WTC11 (cell line): ENCODE measurements around the gene POU3F2. TPM values are rescaled to one million over a fixed set of nuclear protein-coding genes. Genes with fewer than 3 reads are reported as not detected.

ENCODE experiments used
- ATAC-seq: fragments of 200-7000 bp; cut with Tn5 transposase; 2 replicates; pipeline ENCODE4 v1.10.0; 2021; ENCODE audit warnings: mild to moderate bottlenecking, moderate library complexity
- CTCF ChIA-PET: fragments of 300-600 bp; sonication (Branson Sonifier 250); formaldehyde crosslinking; loops from one replicate; lab custom pipeline; 2021; ENCODE audit warnings: antibody characterized with exemption; lab: Charles Lee
- POLR2A ChIA-PET: fragments of 350-600 bp; sonication (Branson Sonifier 250); formaldehyde crosslinking; loops from one replicate; lab custom pipeline; 2021; ENCODE audit warnings: antibody characterized with exemption; lab: Charles Lee
- DNase-seq: peaks from one replicate; pipeline ENCODE4 v3.0.0; 2021; ENCODE audit warnings: low spot score
- H3K27ac Mint-ChIP-seq: 2 replicates; pipeline ENCODE4 v1.8.0; 2021; ENCODE audit warnings: mixed read lengths
- H3K27me3 Mint-ChIP-seq: 2 replicates; pipeline ENCODE4 v1.8.0; 2021; ENCODE audit warnings: low read depth, mild to moderate bottlenecking, moderate library complexity, mixed read lengths
- H3K36me3 Mint-ChIP-seq: 2 replicates; pipeline ENCODE4 v1.8.0; 2021; ENCODE audit warnings: mixed read lengths
- H3K4me1 Mint-ChIP-seq: 2 replicates; pipeline ENCODE4 v1.8.0; 2022; ENCODE audit warnings: mixed read lengths
- H3K4me3 Mint-ChIP-seq: 2 replicates; pipeline ENCODE4 v1.8.0; 2021; ENCODE audit warnings: mild to moderate bottlenecking, moderate library complexity, mixed read lengths
- H3K9me3 Mint-ChIP-seq: 2 replicates; pipeline ENCODE4 v1.8.0; 2021; ENCODE audit warnings: mixed read lengths
- FOXK1 ChIP-seq: sonication (generic); formaldehyde crosslinking; IDR thresholded peaks from 2 replicates; pipeline ENCODE4 v1.8.0; 2022; ENCODE audit warnings: mild to moderate bottlenecking, moderate library complexity, missing genetic modification reagents
- GRHL2 ChIP-seq: fragments of 250-450 bp; sonication (Bioruptor Pico); IDR thresholded peaks from 2 replicates; pipeline ENCODE4 v1.8.0; 2022; ENCODE audit warnings: mild to moderate bottlenecking, moderate library complexity; ENCODE audit not compliant: insufficient replicate concordance, severe bottlenecking
- IRF2 ChIP-seq: sonication (generic); formaldehyde crosslinking; IDR thresholded peaks from 2 replicates; pipeline ENCODE4 v1.8.0; 2022; ENCODE audit warnings: low read depth, missing genetic modification reagents, borderline replicate concordance
- KAT7 ChIP-seq: sonication (generic); formaldehyde crosslinking; IDR thresholded peaks from 2 replicates; pipeline ENCODE4 v1.8.1; 2023; ENCODE audit warnings: missing genetic modification reagents, mild to moderate bottlenecking, borderline replicate concordance
- NR1H2 ChIP-seq: sonication (generic); formaldehyde crosslinking; IDR thresholded peaks from 2 replicates; pipeline ENCODE4 v1.9.0; 2021; ENCODE audit warnings: mild to moderate bottlenecking, moderate library complexity, missing genetic modification reagents
- NR3C1 ChIP-seq: sonication (generic); formaldehyde crosslinking; conservative IDR thresholded peaks from 2 replicates; pipeline ENCODE4 v1.8.1; 2023; ENCODE audit warnings: low read depth, mild to moderate bottlenecking, missing genetic modification reagents
- RELA ChIP-seq: sonication (generic); formaldehyde crosslinking; IDR thresholded peaks from 2 replicates; pipeline ENCODE4 v1.8.1; 2022; ENCODE audit warnings: missing genetic modification reagents, mild to moderate bottlenecking, borderline replicate concordance
- TEAD1 ChIP-seq: sonication (generic); formaldehyde crosslinking; IDR thresholded peaks from 2 replicates; pipeline ENCODE4 v1.8.0; 2022; ENCODE audit warnings: mild to moderate bottlenecking, missing genetic modification reagents
- ZBTB21 ChIP-seq: sonication (generic); formaldehyde crosslinking; IDR thresholded peaks from 2 replicates; pipeline ENCODE4 v1.8.1; 2023; ENCODE audit warnings: mild to moderate bottlenecking, missing genetic modification reagents, borderline replicate concordance
- ZNF416 ChIP-seq: fragments of 250-450 bp; sonication (Bioruptor Pico); IDR thresholded peaks from 2 replicates; pipeline ENCODE4 v1.9.0; 2021; ENCODE audit warnings: mild to moderate bottlenecking, inconsistent platforms
- total RNA-seq: library from RNA; stranded (reverse); gene quantifications from 3 replicates; pipeline ENCODE4 v1.2.3, GENCODE V29; 2021
- TF ChIP-seq, protein P1 (sequence below): sonication (generic); formaldehyde crosslinking; IDR thresholded peaks from 2 replicates; pipeline ENCODE4 v1.8.0; 2022; ENCODE audit warnings: mild to moderate bottlenecking, missing genetic modification reagents
- TF ChIP-seq, protein P2 (sequence below): sonication (generic); formaldehyde crosslinking; IDR thresholded peaks from 2 replicates; pipeline ENCODE4 v1.8.0; 2023; ENCODE audit warnings: mild to moderate bottlenecking, missing genetic modification reagents
- TF ChIP-seq, protein P3 (sequence below): sonication (generic); formaldehyde crosslinking; IDR thresholded peaks from 2 replicates; pipeline ENCODE4 v1.8.0; 2023; ENCODE audit warnings: missing genetic modification reagents, mild to moderate bottlenecking, borderline replicate concordance
- TF ChIP-seq, protein P4 (sequence below): sonication (generic); formaldehyde crosslinking; conservative IDR thresholded peaks from 2 replicates; pipeline ENCODE4 v1.8.1; 2023; ENCODE audit warnings: mild to moderate bottlenecking, low read depth, missing genetic modification reagents, moderate library complexity
- TF ChIP-seq, protein P5 (sequence below): sonication (generic); formaldehyde crosslinking; IDR thresholded peaks from 2 replicates; pipeline ENCODE4 v1.8.1; 2023; ENCODE audit warnings: mild to moderate bottlenecking, missing genetic modification reagents, borderline replicate concordance

The POU3F2 gene
- total RNA-seq, 1 experiment from 2014 or later: 0.07 TPM

DNA sequence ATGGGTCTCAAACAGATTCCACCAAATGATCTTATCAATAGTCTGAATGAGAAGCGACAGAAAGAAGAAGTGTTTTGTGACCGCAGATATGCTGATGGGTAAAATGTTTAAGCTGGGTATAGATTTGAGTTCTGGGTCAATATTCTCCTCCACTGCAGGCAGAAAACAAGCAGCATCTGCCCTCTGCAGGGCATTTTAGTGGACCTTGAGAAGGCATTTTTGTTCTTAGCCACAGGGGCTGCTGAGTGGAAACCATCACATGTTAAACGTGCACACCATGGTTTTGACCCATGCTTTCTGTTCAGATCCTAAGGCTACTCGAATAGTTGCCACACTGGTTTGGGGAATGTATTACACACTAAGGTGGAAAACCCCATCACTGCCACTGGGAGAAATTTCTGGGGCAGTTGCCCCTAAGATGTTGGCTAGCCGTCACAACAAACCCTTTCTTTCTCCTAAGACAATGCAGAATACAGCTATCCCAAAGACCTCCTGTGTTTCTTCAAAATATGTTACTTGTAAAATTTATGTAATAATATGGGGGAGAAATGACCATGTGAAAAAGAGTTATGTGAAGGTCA is 5.5 kb downstream of the POU3F2 start (continued):
- TF ChIP-seq, protein P1, sequence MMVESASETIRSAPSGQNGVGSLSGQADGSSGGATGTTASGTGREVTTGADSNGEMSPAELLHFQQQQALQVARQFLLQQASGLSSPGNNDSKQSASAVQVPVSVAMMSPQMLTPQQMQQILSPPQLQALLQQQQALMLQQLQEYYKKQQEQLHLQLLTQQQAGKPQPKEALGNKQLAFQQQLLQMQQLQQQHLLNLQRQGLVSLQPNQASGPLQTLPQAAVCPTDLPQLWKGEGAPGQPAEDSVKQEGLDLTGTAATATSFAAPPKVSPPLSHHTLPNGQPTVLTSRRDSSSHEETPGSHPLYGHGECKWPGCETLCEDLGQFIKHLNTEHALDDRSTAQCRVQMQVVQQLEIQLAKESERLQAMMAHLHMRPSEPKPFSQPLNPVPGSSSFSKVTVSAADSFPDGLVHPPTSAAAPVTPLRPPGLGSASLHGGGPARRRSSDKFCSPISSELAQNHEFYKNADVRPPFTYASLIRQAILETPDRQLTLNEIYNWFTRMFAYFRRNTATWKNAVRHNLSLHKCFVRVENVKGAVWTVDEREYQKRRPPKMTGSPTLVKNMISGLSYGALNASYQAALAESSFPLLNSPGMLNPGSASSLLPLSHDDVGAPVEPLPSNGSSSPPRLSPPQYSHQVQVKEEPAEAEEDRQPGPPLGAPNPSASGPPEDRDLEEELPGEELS (CRISPR knock-in tag): no peak

DNA sequence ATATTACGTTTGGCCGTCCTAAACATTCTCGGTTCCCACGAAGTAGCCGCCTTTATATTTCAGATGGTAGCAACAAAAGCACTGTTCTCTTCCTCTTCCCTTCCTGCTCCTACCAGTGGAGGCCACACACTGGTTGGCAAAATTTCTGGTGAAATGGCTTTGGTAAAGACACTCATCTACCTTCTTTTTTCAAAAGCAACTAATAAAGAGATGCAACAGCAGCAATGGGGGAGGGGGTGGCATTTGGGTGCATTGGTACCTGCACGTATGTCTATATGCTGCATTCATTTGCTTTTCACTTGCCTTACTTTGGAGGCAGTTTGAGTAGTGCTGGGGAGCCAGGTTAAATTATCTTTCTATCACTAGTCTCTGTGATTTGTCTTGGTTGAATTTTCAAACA is 6.0 kb downstream of the POU3F2 start:
- DNase-seq (no peak), ATAC-seq (no peak)
- ChIA-PET CTCF (interaction anchor here (0.9 kb wide), 1 partner anchor 279 kb away, joined by 4 read pairs; no protein-coding TSS in a partner anchor), POLR2A (no interaction called here)
- no peak overlapping the region for H3K4me3 Mint-ChIP-seq
- peaks cover 63% of the 10 kb centered on the region for H3K4me1 Mint-ChIP-seq
- no peak overlapping the region for H3K27ac Mint-ChIP-seq
- no peaks in the 10 kb centered on the region for H3K9me3 Mint-ChIP-seq
- TF ChIP-seq TEAD1 (CRISPR knock-in tag) (no peak), KAT7 (CRISPR knock-in tag) (no peak), GRHL2 (CRISPR knock-in tag) (no peak), NR1H2 (no peak), RELA (CRISPR knock-in tag) (no peak)
- TF ChIP-seq, protein P2, sequence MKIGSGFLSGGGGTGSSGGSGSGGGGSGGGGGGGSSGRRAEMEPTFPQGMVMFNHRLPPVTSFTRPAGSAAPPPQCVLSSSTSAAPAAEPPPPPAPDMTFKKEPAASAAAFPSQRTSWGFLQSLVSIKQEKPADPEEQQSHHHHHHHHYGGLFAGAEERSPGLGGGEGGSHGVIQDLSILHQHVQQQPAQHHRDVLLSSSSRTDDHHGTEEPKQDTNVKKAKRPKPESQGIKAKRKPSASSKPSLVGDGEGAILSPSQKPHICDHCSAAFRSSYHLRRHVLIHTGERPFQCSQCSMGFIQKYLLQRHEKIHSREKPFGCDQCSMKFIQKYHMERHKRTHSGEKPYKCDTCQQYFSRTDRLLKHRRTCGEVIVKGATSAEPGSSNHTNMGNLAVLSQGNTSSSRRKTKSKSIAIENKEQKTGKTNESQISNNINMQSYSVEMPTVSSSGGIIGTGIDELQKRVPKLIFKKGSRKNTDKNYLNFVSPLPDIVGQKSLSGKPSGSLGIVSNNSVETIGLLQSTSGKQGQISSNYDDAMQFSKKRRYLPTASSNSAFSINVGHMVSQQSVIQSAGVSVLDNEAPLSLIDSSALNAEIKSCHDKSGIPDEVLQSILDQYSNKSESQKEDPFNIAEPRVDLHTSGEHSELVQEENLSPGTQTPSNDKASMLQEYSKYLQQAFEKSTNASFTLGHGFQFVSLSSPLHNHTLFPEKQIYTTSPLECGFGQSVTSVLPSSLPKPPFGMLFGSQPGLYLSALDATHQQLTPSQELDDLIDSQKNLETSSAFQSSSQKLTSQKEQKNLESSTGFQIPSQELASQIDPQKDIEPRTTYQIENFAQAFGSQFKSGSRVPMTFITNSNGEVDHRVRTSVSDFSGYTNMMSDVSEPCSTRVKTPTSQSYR (CRISPR knock-in tag): no peak
- TF ChIP-seq, protein P3, sequence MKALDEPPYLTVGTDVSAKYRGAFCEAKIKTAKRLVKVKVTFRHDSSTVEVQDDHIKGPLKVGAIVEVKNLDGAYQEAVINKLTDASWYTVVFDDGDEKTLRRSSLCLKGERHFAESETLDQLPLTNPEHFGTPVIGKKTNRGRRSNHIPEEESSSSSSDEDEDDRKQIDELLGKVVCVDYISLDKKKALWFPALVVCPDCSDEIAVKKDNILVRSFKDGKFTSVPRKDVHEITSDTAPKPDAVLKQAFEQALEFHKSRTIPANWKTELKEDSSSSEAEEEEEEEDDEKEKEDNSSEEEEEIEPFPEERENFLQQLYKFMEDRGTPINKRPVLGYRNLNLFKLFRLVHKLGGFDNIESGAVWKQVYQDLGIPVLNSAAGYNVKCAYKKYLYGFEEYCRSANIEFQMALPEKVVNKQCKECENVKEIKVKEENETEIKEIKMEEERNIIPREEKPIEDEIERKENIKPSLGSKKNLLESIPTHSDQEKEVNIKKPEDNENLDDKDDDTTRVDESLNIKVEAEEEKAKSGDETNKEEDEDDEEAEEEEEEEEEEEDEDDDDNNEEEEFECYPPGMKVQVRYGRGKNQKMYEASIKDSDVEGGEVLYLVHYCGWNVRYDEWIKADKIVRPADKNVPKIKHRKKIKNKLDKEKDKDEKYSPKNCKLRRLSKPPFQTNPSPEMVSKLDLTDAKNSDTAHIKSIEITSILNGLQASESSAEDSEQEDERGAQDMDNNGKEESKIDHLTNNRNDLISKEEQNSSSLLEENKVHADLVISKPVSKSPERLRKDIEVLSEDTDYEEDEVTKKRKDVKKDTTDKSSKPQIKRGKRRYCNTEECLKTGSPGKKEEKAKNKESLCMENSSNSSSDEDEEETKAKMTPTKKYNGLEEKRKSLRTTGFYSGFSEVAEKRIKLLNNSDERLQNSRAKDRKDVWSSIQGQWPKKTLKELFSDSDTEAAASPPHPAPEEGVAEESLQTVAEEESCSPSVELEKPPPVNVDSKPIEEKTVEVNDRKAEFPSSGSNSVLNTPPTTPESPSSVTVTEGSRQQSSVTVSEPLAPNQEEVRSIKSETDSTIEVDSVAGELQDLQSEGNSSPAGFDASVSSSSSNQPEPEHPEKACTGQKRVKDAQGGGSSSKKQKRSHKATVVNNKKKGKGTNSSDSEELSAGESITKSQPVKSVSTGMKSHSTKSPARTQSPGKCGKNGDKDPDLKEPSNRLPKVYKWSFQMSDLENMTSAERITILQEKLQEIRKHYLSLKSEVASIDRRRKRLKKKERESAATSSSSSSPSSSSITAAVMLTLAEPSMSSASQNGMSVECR (CRISPR knock-in tag): no peak
- peaks cover 100% of the 10 kb centered on the region for H3K27me3 Mint-ChIP-seq
- H3K36me3 Mint-ChIP-seq: no peaks in the 10 kb centered on the region

DNA sequence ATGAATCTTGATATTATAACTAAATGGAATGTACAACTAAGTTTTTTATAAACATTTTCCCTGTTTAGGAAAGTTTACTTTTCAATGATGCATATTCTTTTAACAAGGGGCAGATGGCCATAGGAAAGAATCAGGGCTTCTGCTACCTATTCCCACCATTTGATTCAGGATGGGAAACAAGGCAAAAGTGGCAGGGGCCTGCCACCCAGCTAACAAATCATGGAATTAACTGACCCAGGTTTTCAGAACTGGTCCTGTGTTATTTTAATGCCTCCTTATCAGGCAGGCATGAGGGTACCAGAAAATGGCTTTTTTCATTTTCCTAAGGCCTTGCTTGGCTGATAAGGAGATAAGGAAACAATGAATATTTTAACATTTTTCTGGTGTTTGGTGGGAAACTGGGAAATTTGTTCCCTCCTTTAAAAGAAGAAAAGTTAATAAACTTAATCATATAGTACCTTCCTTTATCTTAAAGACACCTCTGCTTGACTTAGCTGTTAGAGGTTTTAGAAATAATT is 6.7 kb downstream of the POU3F2 start:
- DNase-seq: no peak
- POLR2A ChIA-PET: interaction anchor here (0.6 kb wide), 1 partner anchor 19 kb away, joined by 3 read pairs; no protein-coding TSS in a partner anchor
- Mint-ChIP-seq H3K36me3 (no peaks in the 10 kb centered on the region), H3K9me3 (no peaks in the 10 kb centered on the region), H3K4me3 (no peak overlapping the region)
- CTCF ChIA-PET: interaction anchor here (0.8 kb wide), 1 partner anchor 278 kb away, joined by 3 read pairs; no protein-coding TSS in a partner anchor
- TF ChIP-seq, protein P4, sequence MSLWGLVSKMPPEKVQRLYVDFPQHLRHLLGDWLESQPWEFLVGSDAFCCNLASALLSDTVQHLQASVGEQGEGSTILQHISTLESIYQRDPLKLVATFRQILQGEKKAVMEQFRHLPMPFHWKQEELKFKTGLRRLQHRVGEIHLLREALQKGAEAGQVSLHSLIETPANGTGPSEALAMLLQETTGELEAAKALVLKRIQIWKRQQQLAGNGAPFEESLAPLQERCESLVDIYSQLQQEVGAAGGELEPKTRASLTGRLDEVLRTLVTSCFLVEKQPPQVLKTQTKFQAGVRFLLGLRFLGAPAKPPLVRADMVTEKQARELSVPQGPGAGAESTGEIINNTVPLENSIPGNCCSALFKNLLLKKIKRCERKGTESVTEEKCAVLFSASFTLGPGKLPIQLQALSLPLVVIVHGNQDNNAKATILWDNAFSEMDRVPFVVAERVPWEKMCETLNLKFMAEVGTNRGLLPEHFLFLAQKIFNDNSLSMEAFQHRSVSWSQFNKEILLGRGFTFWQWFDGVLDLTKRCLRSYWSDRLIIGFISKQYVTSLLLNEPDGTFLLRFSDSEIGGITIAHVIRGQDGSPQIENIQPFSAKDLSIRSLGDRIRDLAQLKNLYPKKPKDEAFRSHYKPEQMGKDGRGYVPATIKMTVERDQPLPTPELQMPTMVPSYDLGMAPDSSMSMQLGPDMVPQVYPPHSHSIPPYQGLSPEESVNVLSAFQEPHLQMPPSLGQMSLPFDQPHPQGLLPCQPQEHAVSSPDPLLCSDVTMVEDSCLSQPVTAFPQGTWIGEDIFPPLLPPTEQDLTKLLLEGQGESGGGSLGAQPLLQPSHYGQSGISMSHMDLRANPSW (CRISPR knock-in tag): no peak
- TF ChIP-seq FOXK1 (CRISPR knock-in tag) (no peak), IRF2 (no peak), ZNF416 (no peak), ZBTB21 (CRISPR knock-in tag) (no peak), NR3C1 (CRISPR knock-in tag) (no peak)
- TF ChIP-seq, protein P5, sequence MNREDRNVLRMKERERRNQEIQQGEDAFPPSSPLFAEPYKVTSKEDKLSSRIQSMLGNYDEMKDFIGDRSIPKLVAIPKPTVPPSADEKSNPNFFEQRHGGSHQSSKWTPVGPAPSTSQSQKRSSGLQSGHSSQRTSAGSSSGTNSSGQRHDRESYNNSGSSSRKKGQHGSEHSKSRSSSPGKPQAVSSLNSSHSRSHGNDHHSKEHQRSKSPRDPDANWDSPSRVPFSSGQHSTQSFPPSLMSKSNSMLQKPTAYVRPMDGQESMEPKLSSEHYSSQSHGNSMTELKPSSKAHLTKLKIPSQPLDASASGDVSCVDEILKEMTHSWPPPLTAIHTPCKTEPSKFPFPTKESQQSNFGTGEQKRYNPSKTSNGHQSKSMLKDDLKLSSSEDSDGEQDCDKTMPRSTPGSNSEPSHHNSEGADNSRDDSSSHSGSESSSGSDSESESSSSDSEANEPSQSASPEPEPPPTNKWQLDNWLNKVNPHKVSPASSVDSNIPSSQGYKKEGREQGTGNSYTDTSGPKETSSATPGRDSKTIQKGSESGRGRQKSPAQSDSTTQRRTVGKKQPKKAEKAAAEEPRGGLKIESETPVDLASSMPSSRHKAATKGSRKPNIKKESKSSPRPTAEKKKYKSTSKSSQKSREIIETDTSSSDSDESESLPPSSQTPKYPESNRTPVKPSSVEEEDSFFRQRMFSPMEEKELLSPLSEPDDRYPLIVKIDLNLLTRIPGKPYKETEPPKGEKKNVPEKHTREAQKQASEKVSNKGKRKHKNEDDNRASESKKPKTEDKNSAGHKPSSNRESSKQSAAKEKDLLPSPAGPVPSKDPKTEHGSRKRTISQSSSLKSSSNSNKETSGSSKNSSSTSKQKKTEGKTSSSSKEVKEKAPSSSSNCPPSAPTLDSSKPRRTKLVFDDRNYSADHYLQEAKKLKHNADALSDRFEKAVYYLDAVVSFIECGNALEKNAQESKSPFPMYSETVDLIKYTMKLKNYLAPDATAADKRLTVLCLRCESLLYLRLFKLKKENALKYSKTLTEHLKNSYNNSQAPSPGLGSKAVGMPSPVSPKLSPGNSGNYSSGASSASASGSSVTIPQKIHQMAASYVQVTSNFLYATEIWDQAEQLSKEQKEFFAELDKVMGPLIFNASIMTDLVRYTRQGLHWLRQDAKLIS: no peak
- TF ChIP-seq, all 79 proteins: peak for 0
- ATAC-seq: no peak
- peaks cover 62% of the 10 kb centered on the region for H3K4me1 Mint-ChIP-seq
- peaks cover 100% of the 10 kb centered on the region for H3K27me3 Mint-ChIP-seq
- H3K27ac Mint-ChIP-seq: no peak overlapping the region
